GM18861 (cell line): ENCODE data around the gene OGG1.

ENCODE experiments used
- ATAC-seq: cut with Tn5 transposase; IDR thresholded peaks from one replicate; pipeline ENCODE4 v1.9.1; 2021; ENCODE audit not compliant: unreplicated experiment

OGG1 gene

GRCh38 chr3:9727041-9727595, 22.6 kb upstream of the OGG1 start:
- ATAC-seq, result no peak

- ATAC-seq, result no peak
Observed at GRCh38 chr3:9727743-9728142, 22.0 kb upstream of the OGG1 start.

- no peak for ATAC-seq
Observed at GRCh38 chr3:9729419-9729818, 20.3 kb upstream of the OGG1 start.

- ATAC-seq, result peak; percentile 32
Observed at GRCh38 chr3:9730657-9731205, 19.0 kb upstream of the OGG1 start.

GRCh38 chr3:9731206-9732079, 18.3 kb upstream of the OGG1 start, which contains the start of gene BRPF1:
TSS of gene BRPF1 (plus strand) at chr3:9731735. CDS start at chr3:9734141, 2,406 bp downstream.
- ATAC-seq, result peak; percentile 71

- no peak for ATAC-seq
Observed at GRCh38 chr3:9732080-9732739, 17.5 kb upstream of the OGG1 start.

- no peak for ATAC-seq
Observed at GRCh38 chr3:9732740-9733115, 17.0 kb upstream of the OGG1 start.

- no peak for ATAC-seq
Observed at GRCh38 chr3:9736831-9737230, 12.9 kb upstream of the OGG1 start.

GRCh38 chr3:9739181-9739580, 10.6 kb upstream of the OGG1 start:
- no peak for ATAC-seq

- ATAC-seq, result no peak
Observed at GRCh38 chr3:9742560-9742959, 7.2 kb upstream of the OGG1 start.

- ATAC-seq, result no peak
Observed at GRCh38 chr3:9743548-9743947, 6.2 kb upstream of the OGG1 start.

GRCh38 chr3:9744162-9744561, 5.6 kb upstream of the OGG1 start:
- no peak for ATAC-seq

- ATAC-seq, result no peak
Observed at GRCh38 chr3:9745521-9745920, 4.2 kb upstream of the OGG1 start.

- no peak for ATAC-seq
Observed at GRCh38 chr3:9746330-9746729, 3.4 kb upstream of the OGG1 start.

- ATAC-seq, result no peak
Observed at GRCh38 chr3:9747267-9747666, 2.5 kb upstream of the OGG1 start.

GRCh38 chr3:9748031-9748430, 1.7 kb upstream of the OGG1 start:
- no peak for ATAC-seq

- ATAC-seq, result no peak
Observed at GRCh38 chr3:9749296-9749644, 482 bp upstream of the OGG1 start.

- ATAC-seq, result no peak
Observed at GRCh38 chr3:9750556-9751411, 1.0 kb downstream of the OGG1 start.

GRCh38 chr3:9754678-9755077, 4.9 kb downstream of the OGG1 start:
- no peak for ATAC-seq

GRCh38 chr3:9757427-9757826, 7.7 kb downstream of the OGG1 start:
- ATAC-seq, result no peak
